ENCODE measurements around the gene FILIP1.

Gene FILIP1

DNA sequence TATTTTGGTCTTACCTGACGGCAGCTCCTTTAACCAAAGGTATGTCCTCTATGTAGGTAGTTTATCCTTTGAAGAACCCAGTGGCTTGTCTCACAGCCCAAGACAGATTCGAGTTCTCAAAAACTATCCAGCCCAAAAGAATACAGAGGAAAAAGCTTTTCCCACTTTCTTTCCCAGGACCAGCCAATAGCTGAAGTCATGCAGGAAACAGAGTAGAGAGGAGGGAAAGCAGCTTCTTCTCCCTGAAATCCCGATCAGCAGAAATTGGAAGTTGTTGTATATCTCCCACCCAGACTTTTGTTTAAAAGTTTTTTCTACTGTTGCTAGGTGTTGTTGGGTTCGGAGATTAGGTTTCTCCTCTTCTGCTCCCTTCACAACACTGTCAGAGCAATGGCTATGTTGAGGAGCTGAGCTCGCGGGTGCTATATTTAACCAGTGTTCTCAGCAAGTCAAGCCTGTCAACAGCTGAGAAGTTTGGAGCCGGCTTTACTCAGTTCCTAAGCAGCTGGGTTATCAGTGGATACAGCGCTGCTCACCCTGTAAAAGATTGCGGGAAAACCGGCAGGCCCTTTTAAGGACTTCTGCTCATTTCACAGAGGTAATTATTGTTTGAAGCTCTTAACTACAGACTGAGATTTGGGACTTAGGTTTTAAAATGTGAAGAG is at the start of gene FILIP1:
TSS of gene FILIP1 (minus strand) at position 401 of the 665 bp plus-strand sequence. CDS start 78,828 bp downstream, outside the sequence.
- no peak for DNase-seq (ENCODE audit: low spot score)

DNA sequence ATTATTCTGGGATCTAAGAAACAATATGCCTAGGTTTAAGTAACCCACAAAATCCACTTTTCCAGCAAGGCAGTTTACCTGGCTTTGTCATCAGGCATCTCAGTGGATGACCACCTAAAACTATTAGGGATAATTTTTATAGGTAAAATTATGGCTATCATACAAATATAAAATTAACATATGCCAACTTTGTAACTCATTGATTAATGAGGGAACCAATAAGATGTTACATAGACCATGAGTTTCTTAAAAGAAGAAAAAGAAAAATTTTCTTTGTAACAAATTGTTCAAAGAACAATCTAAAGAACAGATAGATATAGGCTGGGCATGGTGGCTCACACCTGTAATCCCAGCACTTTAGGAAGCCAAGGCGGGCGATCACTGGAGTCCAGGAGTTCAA is 49.7 kb upstream of the FILIP1 start:
- no peak for DNase-seq (ENCODE audit: low spot score)

DNA sequence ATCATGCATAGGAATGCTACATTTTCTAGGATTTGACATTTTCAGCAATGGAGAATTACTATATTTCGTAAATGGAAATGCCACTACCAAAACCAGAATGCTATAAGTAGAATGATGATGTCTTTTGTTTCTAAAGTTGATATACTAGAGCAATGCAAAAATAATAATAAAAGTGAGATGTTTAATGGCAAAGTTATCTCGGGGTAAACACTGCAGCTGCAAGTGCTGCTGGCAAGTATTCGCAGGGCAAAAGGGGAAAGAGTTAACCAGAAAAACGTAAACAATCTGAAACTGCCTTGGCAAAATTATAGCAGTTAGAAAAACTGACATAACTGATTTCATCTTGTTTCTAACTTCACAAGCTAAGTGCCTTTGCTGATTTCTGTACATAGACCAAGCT is 45.5 kb upstream of the FILIP1 start:
- no peak for DNase-seq (ENCODE audit: low spot score)

- no peak for DNase-seq (ENCODE audit: low spot score)
Observed at GRCh38 chr6:75532521-75532920, 38.9 kb upstream of the FILIP1 start.

DNA sequence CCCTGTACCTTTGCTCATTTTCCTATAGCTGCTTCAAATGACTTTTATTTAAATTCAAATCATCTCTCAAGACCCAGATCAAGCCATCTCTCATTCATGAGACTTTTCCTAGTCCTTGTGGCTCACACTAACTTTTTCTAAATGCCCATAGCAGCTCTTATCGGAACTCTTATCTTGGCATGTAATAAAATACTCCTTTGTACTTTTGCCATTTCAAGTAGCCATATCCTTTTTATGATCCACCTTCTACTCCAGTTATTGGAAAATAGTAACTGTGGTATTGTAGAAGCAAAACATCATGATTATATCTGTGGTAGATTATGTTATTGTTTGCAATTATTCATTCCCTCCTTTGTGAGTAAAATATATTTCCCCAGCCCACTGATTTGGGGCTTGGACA is 37.6 kb upstream of the FILIP1 start:
- no peak for DNase-seq (ENCODE audit: low spot score)

GRCh38 chr6:75530696-75531095 is 37.1 kb upstream of the FILIP1 start:
- DNase-seq (ENCODE audit: low spot score) = no peak

DNA sequence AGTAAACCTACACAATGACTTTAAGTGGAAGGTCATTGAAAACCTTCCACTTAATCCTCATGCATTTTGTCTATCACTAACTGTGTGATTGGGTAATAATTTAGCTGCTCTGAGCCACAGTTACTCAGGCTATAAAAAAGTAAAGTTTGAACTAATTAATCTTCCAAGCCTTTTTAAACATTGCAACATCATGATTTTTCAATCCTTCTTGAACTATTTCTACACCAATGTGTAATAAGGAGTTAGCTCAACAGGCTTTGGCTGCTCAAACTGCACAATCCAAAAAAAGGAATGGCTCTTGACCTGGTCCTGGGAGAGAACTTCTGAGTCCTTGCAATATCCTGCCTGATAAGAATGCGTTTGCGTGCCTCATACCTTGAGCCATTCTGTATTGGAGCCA is 34.8 kb upstream of the FILIP1 start:
- DNase-seq (ENCODE audit: low spot score) = no peak

DNA sequence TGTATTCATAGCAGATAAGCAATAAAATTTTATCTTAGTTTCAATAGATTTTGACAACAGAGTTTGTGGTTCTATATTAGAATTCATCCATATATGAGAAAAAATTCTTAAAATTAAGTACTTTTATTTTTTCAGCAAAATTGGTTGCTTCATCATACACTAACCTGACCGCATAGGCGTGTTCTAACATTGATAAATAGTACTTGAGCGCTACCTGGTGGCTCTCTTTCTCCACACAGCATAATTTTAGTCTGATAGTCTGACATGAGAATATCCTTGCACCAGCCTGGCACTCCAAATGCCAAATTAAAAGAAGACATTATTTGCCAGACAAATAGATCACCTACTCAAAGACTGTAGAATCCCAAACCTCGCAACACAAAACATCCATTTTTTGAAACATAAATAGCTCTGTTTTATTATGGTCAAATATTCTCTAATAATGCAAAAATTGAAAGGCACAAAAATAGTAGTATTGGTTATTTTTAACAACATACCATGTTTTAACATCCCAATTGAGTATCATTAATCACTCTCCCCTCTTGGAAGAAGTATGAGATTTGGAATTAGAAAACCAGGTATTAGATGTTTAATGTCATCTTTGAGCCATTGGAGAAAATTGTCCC is 33.0 kb upstream of the FILIP1 start:
- peak; percentile 60 for DNase-seq (ENCODE audit: low spot score)

DNA sequence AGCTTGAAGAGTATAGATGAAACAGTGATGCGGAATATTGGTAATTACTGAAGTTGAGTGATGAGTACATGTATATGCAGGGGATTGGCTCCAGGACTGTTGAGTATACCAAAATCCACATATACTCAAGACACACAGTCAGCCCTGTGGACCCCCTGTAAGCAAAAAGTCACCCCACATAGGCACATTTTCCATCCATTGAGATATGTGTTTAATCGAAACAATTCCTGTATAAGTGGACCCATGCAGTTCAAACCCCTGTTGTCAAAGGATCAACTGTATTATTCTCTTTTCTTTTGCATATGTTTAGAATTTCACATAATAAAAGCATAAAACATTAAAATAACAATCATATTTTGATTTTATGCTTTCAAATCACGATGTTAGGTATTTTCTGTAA is 32.1 kb upstream of the FILIP1 start:
- no peak for DNase-seq (ENCODE audit: low spot score)

- DNase-seq (ENCODE audit: low spot score) = peak; percentile 39
Observed at GRCh38 chr6:75524322-75524972, 30.8 kb upstream of the FILIP1 start.

- no peak for DNase-seq (ENCODE audit: low spot score)
Observed at GRCh38 chr6:75516757-75517156, 23.2 kb upstream of the FILIP1 start.

GRCh38 chr6:75512591-75512990 is 19.0 kb upstream of the FILIP1 start:
- DNase-seq (ENCODE audit: low spot score) = no peak

DNA sequence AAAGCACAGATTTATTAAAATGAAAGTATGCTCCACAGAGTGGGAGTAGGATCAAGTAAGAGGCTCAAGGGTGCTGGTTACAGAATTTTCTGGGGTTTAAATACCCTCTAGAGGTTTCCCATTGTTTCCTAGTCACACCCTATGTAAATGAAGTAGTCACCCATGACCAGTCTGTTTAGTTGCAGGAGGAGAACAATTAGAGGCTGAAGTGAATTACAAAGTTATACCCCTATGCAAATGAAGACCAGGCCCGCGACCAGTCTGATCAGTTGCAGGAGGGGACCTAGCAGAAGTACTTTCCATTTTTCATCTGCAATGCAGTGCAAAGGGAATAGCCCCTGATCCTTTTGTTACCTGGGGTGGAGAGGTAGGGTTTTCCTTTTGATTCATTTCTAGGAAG is 11.8 kb upstream of the FILIP1 start:
- peak; percentile 24 for DNase-seq (ENCODE audit: low spot score)

DNA sequence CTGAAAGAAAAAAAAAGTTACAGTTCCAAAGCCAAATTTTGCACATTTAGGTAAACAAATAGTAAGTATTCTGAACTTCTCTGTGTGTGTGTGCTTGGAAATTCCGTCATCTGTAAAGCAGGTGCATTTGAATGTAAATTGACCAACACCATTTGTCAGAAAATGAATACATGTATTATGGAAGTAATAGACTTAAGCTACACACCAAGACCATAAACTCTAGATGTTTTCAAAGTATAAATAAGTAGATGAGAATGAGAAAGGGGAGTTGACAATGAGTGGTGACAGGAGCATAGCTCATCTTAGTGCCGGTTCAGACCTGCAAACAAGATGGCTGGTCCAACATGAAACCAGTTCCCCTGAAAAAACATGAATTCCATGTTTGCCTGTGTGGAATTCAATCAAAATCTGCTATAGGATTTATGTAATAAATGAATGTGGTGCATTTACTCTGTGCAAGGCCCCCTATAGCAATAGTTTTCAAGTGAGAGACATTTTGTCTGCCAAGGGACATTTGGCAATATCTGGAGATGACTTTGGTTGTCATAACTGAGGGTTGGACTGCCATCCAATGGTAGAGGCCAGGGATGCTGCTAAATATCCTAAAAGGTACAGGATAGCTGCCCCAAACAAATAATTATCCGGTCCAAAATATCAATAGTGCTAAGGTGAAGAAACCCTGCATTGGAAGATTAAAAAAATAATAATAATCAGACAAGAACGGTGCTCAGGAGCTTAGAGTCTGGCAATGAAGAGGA is 11.0 kb upstream of the FILIP1 start:
- DNase-seq (ENCODE audit: low spot score) = no peak

- DNase-seq (ENCODE audit: low spot score) = no peak
Observed at GRCh38 chr6:75503291-75503690, 9.7 kb upstream of the FILIP1 start.

- no peak for DNase-seq (ENCODE audit: low spot score)
Observed at GRCh38 chr6:75502884-75503283, 9.3 kb upstream of the FILIP1 start.

GRCh38 chr6:75501756-75502155 is 8.2 kb upstream of the FILIP1 start:
- no peak for DNase-seq (ENCODE audit: low spot score)

GRCh38 chr6:75499640-75500039 is 6.0 kb upstream of the FILIP1 start:
- DNase-seq (ENCODE audit: low spot score) = no peak

- no peak for DNase-seq (ENCODE audit: low spot score)
Observed at GRCh38 chr6:75498862-75499261, 5.3 kb upstream of the FILIP1 start.

- no peak for DNase-seq (ENCODE audit: low spot score)
Observed at GRCh38 chr6:75497994-75498393, 4.4 kb upstream of the FILIP1 start.

DNA sequence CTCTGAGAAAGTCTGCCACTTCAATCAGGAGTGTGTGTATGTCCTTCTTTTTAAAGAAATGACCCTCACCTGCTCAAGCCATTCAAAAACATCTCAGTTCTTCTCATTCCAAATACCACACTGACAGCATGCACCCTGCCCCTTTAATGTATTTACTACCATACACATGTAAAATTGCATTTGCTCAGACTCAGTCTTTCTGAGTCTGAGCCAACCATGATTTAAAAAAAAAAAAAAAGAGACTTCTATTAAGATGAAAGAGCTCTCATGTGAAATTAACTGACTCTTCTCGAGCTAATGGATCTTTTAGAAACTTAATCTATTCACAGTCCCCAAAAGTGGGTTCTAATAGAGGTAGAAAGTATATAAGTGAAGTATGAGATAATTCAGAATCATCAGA is 1.4 kb upstream of the FILIP1 start:
- no peak for DNase-seq (ENCODE audit: low spot score)

- no peak for DNase-seq (ENCODE audit: low spot score)
Observed at GRCh38 chr6:75494290-75494689, 690 bp upstream of the FILIP1 start.
